Right kidney (tissue), 1 donor: ENCODE data around the gene AGXT2.
"Not testable (repeated sequence)": the region's sequence is repeated elsewhere in the genome, so short reads cannot be mapped to it uniquely, and the experiment has no call there.

ENCODE experiments used
- DNase-seq: peaks from one replicate; pipeline ENCODE4 v3.0.0-alpha.2; 2016

AGXT2 gene

GRCh38 chr5:35015063-35015462, 32.7 kb downstream of the AGXT2 start:
- DNase-seq = no peak

GRCh38 chr5:35012796-35013195, 35.0 kb downstream of the AGXT2 start:
- no peak for DNase-seq

GRCh38 chr5:35012365-35012764, 35.4 kb downstream of the AGXT2 start:
- DNase-seq = no peak

- no peak for DNase-seq
Measured at GRCh38 chr5:35010676-35011075, 37.1 kb downstream of the AGXT2 start.

GRCh38 chr5:35009657-35010056, 38.1 kb downstream of the AGXT2 start:
- DNase-seq = no peak

- DNase-seq = no peak
Measured at GRCh38 chr5:35009019-35009418, 38.7 kb downstream of the AGXT2 start.

GRCh38 chr5:35004771-35005170, 43.0 kb downstream of the AGXT2 start:
- no peak for DNase-seq

GRCh38 chr5:35004200-35004599, 43.5 kb downstream of the AGXT2 start:
- no peak for DNase-seq

GRCh38 chr5:35003018-35003957, 44.5 kb downstream of the AGXT2 start:
- peak; percentile 56 for DNase-seq

GRCh38 chr5:35002459-35002858, 45.3 kb downstream of the AGXT2 start:
- DNase-seq = no peak

- no peak for DNase-seq
Measured at GRCh38 chr5:35001842-35002241, 45.9 kb downstream of the AGXT2 start.

- DNase-seq = no peak
Measured at GRCh38 chr5:34998058-34998789, 49.5 kb downstream of the AGXT2 start.

- no peak for DNase-seq
Measured at GRCh38 chr5:34996261-34996660, 51.5 kb downstream of the AGXT2 start.

GRCh38 chr5:34993951-34994350, 53.8 kb downstream of the AGXT2 start:
- no peak for DNase-seq

- DNase-seq = no peak
Measured at GRCh38 chr5:34991486-34992238, 56.1 kb downstream of the AGXT2 start.

- no peak for DNase-seq
Measured at GRCh38 chr5:34986965-34987364, 60.8 kb downstream of the AGXT2 start.

- no peak for DNase-seq
Measured at GRCh38 chr5:34982823-34983222, 64.9 kb downstream of the AGXT2 start.

- no peak for DNase-seq
Measured at GRCh38 chr5:34978681-34979080, 69.1 kb downstream of the AGXT2 start.

GRCh38 chr5:34977934-34978613, 69.7 kb downstream of the AGXT2 start:
- DNase-seq = no peak

- no peak for DNase-seq
Measured at GRCh38 chr5:34976347-34976746, 71.4 kb downstream of the AGXT2 start.

- DNase-seq = not testable (repeated sequence)
Measured at GRCh38 chr5:34971655-34972054, 76.1 kb downstream of the AGXT2 start.

- no peak for DNase-seq
Measured at GRCh38 chr5:34970552-34970951, 77.2 kb downstream of the AGXT2 start.
